Activated T-cell treated with anti-CD3 and anti-CD28 coated beads, Interleukin-2, amount 50 U/mL, for 72 hours (primary cell): ENCODE results near the gene PLEKHH3. TPM values are rescaled to one million over a fixed set of nuclear protein-coding genes. Genes with fewer than 3 reads are reported as not detected.
A peak's percentile ranks its signal among the peaks of the same experiment; 100 is the strongest.

ENCODE experiments used
- ATAC-seq, 2 donors: fragments of 150-1000 bp; cut with Tn5 transposase; replicated peaks in 1 of 2; 2 replicates each; pipeline ENCODE4 v1.10.0; 2021; ENCODE audit warnings: moderate library complexity in 2 of 2, mild to moderate bottlenecking in 1 of 2
- DNase-seq, 2 donors: peaks; one replicate each; pipeline ENCODE4 v3.0.0; 2021 to 2022; ENCODE audit warnings: mixed read lengths in 1 of 2
- H3K27ac Mint-ChIP-seq: one replicate; pipeline ENCODE4 v1.8.0; 2022; ENCODE audit warnings: mild to moderate bottlenecking, moderate library complexity, mixed read lengths
- H3K27me3 Mint-ChIP-seq: one replicate; pipeline ENCODE4 v1.8.0; 2022; ENCODE audit warnings: low read depth, mixed read lengths
- H3K36me3 Mint-ChIP-seq, 2 donors: one replicate each; pipeline ENCODE4 v1.8.0; 2022; ENCODE audit warnings: mixed read lengths in 2 of 2, mild to moderate bottlenecking in 1 of 2; ENCODE audit not compliant: insufficient read depth in 2 of 2
- H3K4me1 Mint-ChIP-seq: one replicate; pipeline ENCODE4 v1.8.0; 2022; ENCODE audit warnings: low read depth, mixed read lengths
- H3K4me3 Mint-ChIP-seq, 2 donors: one replicate each; pipeline ENCODE4 v1.8.0; 2022; ENCODE audit warnings: mild to moderate bottlenecking in 2 of 2, mixed read lengths in 2 of 2, moderate library complexity in 2 of 2
- H3K9me3 Mint-ChIP-seq, 2 donors: one replicate each; pipeline ENCODE4 v1.8.0; 2022; ENCODE audit warnings: mixed read lengths in 2 of 2
- total RNA-seq, 2 donors: library from RNA; stranded (reverse); gene quantifications; one replicate each; pipeline ENCODE4 v1.2.3, GENCODE V29; 2022

Gene PLEKHH3
- 1 to 10 TPM; 1.2 to 1.9 TPM for total RNA-seq

GRCh38 chr17:42676424-42677011, at the start of gene PLEKHH3:
TSS of gene PLEKHH3 (minus strand) at chr17:42676994. CDS start at chr17:42676563, 431 bp downstream.
- H3K36me3 Mint-ChIP-seq: peaks cover 0 to 1% of the 10 kb centered on the region in 2 donors
- H3K27me3 Mint-ChIP-seq: peaks cover 39% of the 10 kb centered on the region
- H3K9me3 Mint-ChIP-seq: no peaks in the 10 kb centered on the region
- ATAC-seq (no peak), DNase-seq (peak; percentile 39 to 53)
- peaks cover 49% of the 10 kb centered on the region for H3K4me1 Mint-ChIP-seq
- peak within 1 kb of the TSS; percentile 84 to 92 for H3K4me3 Mint-ChIP-seq
- peak within 1 kb of the TSS; percentile 31 for H3K27ac Mint-ChIP-seq

- no peaks in the 10 kb centered on the region for H3K9me3 Mint-ChIP-seq
- no peak overlapping the region for H3K4me3 Mint-ChIP-seq
- H3K27me3 Mint-ChIP-seq: no peaks in the 10 kb centered on the region
- DNase-seq: no peak
- no peaks in the 10 kb centered on the region for H3K4me1 Mint-ChIP-seq
- ATAC-seq: no peak
- no peak overlapping the region for H3K27ac Mint-ChIP-seq
- peaks cover 5 to 23% of the 10 kb centered on the region in 2 donors for H3K36me3 Mint-ChIP-seq
These were observed 48.3 kb upstream of the PLEKHH3 start for GRCh38 chr17:42725143-42725542.

- DNase-seq (no peak), ATAC-seq (no peak)
- no peaks in the 10 kb centered on the region for H3K4me1 Mint-ChIP-seq
- no peak overlapping the region for H3K4me3 Mint-ChIP-seq
- no peaks in the 10 kb centered on the region for H3K27me3 Mint-ChIP-seq
- no peaks in the 10 kb centered on the region for H3K9me3 Mint-ChIP-seq
- H3K27ac Mint-ChIP-seq: no peak overlapping the region
- H3K36me3 Mint-ChIP-seq: peaks cover 6 to 27% of the 10 kb centered on the region in 2 donors
These were observed 46.8 kb upstream of the PLEKHH3 start for GRCh38 chr17:42723636-42724035.

GRCh38 chr17:42720996-42721583, 44.3 kb upstream of the PLEKHH3 start:
- Mint-ChIP-seq H3K4me3 (no peak overlapping the region), H3K4me1 (no peaks in the 10 kb centered on the region), H3K9me3 (no peaks in the 10 kb centered on the region), H3K27ac (no peak overlapping the region), H3K36me3 (peaks cover 10 to 37% of the 10 kb centered on the region in 2 donors), H3K27me3 (no peaks in the 10 kb centered on the region)
- DNase-seq (peak in 1 of 2 donors; percentile 32), ATAC-seq (peak; percentile 50 to 62)

- Mint-ChIP-seq H3K4me3 (no peak overlapping the region), H3K4me1 (peaks cover 33% of the 10 kb centered on the region), H3K36me3 (peaks cover 28 to 47% of the 10 kb centered on the region in 2 donors), H3K27ac (no peak overlapping the region), H3K9me3 (no peaks in the 10 kb centered on the region), H3K27me3 (peaks cover 7% of the 10 kb centered on the region)
- no peak for ATAC-seq
- DNase-seq: no peak
These were observed 32.8 kb upstream of the PLEKHH3 start for GRCh38 chr17:42709561-42709960.

GRCh38 chr17:42708588-42708987, 31.8 kb upstream of the PLEKHH3 start:
- no peak overlapping the region for H3K4me3 Mint-ChIP-seq
- peaks cover 7% of the 10 kb centered on the region for H3K27me3 Mint-ChIP-seq
- peaks cover 42% of the 10 kb centered on the region for H3K4me1 Mint-ChIP-seq
- DNase-seq (no peak), ATAC-seq (no peak)
- H3K36me3 Mint-ChIP-seq: peaks cover 30 to 56% of the 10 kb centered on the region in 2 donors
- no peaks in the 10 kb centered on the region for H3K9me3 Mint-ChIP-seq
- no peak overlapping the region for H3K27ac Mint-ChIP-seq

- H3K36me3 Mint-ChIP-seq: peaks cover 28 to 62% of the 10 kb centered on the region in 2 donors
- no peak overlapping the region for H3K4me3 Mint-ChIP-seq
- no peaks in the 10 kb centered on the region for H3K9me3 Mint-ChIP-seq
- no peak overlapping the region for H3K27ac Mint-ChIP-seq
- H3K27me3 Mint-ChIP-seq: peaks cover 17% of the 10 kb centered on the region
- peak; percentile 73 to 82 for DNase-seq
- ATAC-seq: peak; percentile 39 to 58
- H3K4me1 Mint-ChIP-seq: peaks cover 42% of the 10 kb centered on the region
These were observed 29.9 kb upstream of the PLEKHH3 start for GRCh38 chr17:42706732-42707131.

GRCh38 chr17:42704837-42705494, 28.2 kb upstream of the PLEKHH3 start:
- ATAC-seq: peak; percentile 91 to 95
- Mint-ChIP-seq H3K4me3 (peak overlapping the region; percentile 7 to 42), H3K36me3 (peaks cover 22 to 55% of the 10 kb centered on the region in 2 donors), H3K27ac (no peak overlapping the region), H3K27me3 (peaks cover 22% of the 10 kb centered on the region), H3K4me1 (peaks cover 42% of the 10 kb centered on the region), H3K9me3 (no peaks in the 10 kb centered on the region)
- DNase-seq: peak; percentile 68 to 80

- H3K4me3 Mint-ChIP-seq: peak overlapping the region; percentile 7 to 42
- H3K27ac Mint-ChIP-seq: no peak overlapping the region
- no peak for DNase-seq
- H3K4me1 Mint-ChIP-seq: peaks cover 42% of the 10 kb centered on the region
- H3K27me3 Mint-ChIP-seq: peaks cover 22% of the 10 kb centered on the region
- H3K9me3 Mint-ChIP-seq: no peaks in the 10 kb centered on the region
- ATAC-seq: no peak
- peaks cover 21 to 52% of the 10 kb centered on the region in 2 donors for H3K36me3 Mint-ChIP-seq
These were observed 27.7 kb upstream of the PLEKHH3 start for GRCh38 chr17:42704490-42704836.

GRCh38 chr17:42702446-42702845, 25.7 kb upstream of the PLEKHH3 start:
- peaks cover 12 to 36% of the 10 kb centered on the region in 2 donors for H3K36me3 Mint-ChIP-seq
- H3K27ac Mint-ChIP-seq: no peak overlapping the region
- DNase-seq: no peak
- H3K4me1 Mint-ChIP-seq: peaks cover 34% of the 10 kb centered on the region
- peaks cover 15% of the 10 kb centered on the region for H3K27me3 Mint-ChIP-seq
- H3K4me3 Mint-ChIP-seq: no peak overlapping the region
- H3K9me3 Mint-ChIP-seq: no peaks in the 10 kb centered on the region
- no peak for ATAC-seq

- no peak for ATAC-seq
- H3K4me1 Mint-ChIP-seq: peaks cover 18% of the 10 kb centered on the region
- H3K27ac Mint-ChIP-seq: no peak overlapping the region
- H3K9me3 Mint-ChIP-seq: no peaks in the 10 kb centered on the region
- H3K36me3 Mint-ChIP-seq: peaks cover 9 to 32% of the 10 kb centered on the region in 2 donors
- no peak for DNase-seq
- peaks cover 15% of the 10 kb centered on the region for H3K27me3 Mint-ChIP-seq
- H3K4me3 Mint-ChIP-seq: no peak overlapping the region
These were observed 23.9 kb upstream of the PLEKHH3 start for GRCh38 chr17:42700586-42701289.

- DNase-seq (no peak), ATAC-seq (no peak)
- Mint-ChIP-seq H3K4me3 (no peak overlapping the region), H3K36me3 (peaks cover 4 to 26% of the 10 kb centered on the region in 2 donors), H3K27me3 (peaks cover 15% of the 10 kb centered on the region), H3K27ac (no peak overlapping the region), H3K4me1 (peaks cover 7% of the 10 kb centered on the region), H3K9me3 (no peaks in the 10 kb centered on the region)
These were observed 22.6 kb upstream of the PLEKHH3 start for GRCh38 chr17:42699415-42699740.

- Mint-ChIP-seq H3K9me3 (no peaks in the 10 kb centered on the region), H3K27me3 (peaks cover 15% of the 10 kb centered on the region), H3K4me3 (no peak overlapping the region), H3K4me1 (peaks cover 2% of the 10 kb centered on the region), H3K27ac (no peak overlapping the region), H3K36me3 (peaks cover 3 to 21% of the 10 kb centered on the region in 2 donors)
- no peak for ATAC-seq
- no peak for DNase-seq
These were observed 22.1 kb upstream of the PLEKHH3 start for GRCh38 chr17:42698736-42699414.
